Chondrocyte (in vitro differentiated cells): ENCODE results near the gene HSD3B1. TPM values are rescaled to one million over a fixed set of nuclear protein-coding genes. Genes with fewer than 3 reads are reported as not detected.

Experiments
- DNase-seq: peaks from one replicate; pipeline ENCODE4 v3.0.0; 2021; ENCODE audit warnings: mixed read lengths, low spot score
- H3K27ac Mint-ChIP-seq: one replicate; pipeline ENCODE4 v1.8.0; 2021; ENCODE audit warnings: mild to moderate bottlenecking, moderate library complexity, mixed read lengths; ENCODE audit not compliant: unreplicated experiment
- H3K27me3 Mint-ChIP-seq: 2 replicates; pipeline ENCODE4 v1.8.0; 2021; ENCODE audit warnings: low read depth, mixed read lengths
- H3K36me3 Mint-ChIP-seq: 2 replicates; pipeline ENCODE4 v1.8.0; 2021; ENCODE audit warnings: low read depth, mixed read lengths
- H3K4me1 Mint-ChIP-seq: 2 replicates; pipeline ENCODE4 v1.8.0; 2021; ENCODE audit warnings: low read depth, mild to moderate bottlenecking, mixed read lengths
- H3K4me3 Mint-ChIP-seq: one replicate; pipeline ENCODE4 v1.8.0; 2021; ENCODE audit warnings: mild to moderate bottlenecking, moderate library complexity, mixed read lengths; ENCODE audit not compliant: unreplicated experiment
- H3K9me3 Mint-ChIP-seq: 2 replicates; pipeline ENCODE4 v1.8.0; 2021; ENCODE audit warnings: low read depth, mixed read lengths
- total RNA-seq: library from RNA; stranded (reverse); gene quantifications from 3 replicates; pipeline ENCODE4 v1.2.1, GENCODE V29; 2021
- TF ChIP-seq, protein P1 (sequence below): fragments of 200-600 bp; sonication (generic); IDR thresholded peaks from 2 replicates; pipeline ENCODE4 v1.5.0; 2021; ENCODE audit warnings: antibody characterized with exemption, mild to moderate bottlenecking, moderate library complexity

The HSD3B1 gene
- total RNA-seq, 1 donor from 2014 or later, result not detected

DNA sequence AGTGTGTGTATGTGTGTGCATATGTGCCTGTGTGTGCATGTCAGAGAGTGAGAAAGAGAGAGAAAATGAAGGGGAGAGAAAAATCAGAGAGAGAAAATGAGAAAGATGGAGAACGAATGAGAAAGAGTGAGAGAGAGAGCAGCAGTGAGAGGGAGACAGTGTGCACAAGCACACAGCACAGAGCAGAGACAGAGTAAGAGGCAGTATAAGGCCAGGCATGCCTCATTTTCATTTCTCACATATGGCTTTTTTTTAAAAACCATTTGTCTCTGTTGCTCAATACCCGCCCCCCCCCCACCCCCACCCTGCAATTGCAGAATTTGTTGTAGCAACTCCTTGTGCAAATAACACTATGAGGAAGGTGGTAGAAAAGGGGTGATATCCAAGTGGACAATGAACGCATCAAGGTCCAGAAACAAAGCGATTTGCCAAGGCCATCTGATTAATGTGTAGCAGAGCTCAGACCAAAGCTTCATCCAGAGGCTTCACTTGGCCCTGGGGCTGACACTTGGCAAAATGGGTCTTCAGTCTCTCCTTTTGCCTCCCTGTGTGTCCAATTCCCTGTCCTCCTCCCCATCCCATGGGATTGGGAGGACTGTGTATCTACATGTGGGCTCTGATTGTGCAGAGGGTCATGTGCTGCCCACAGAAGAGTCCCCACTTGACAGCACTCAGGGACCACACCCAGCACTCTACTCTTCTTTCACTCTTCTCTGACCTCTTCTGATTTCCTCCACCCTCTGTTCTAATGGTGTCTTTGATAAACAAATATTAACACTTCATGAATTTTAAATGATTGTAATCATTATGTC lies 38.9 kb upstream of the HSD3B1 start:
- DNase-seq, result no peak
- H3K4me1 Mint-ChIP-seq, result no peaks in the 10 kb centered on the region
- peaks cover 48% of the 10 kb centered on the region for H3K27me3 Mint-ChIP-seq
- H3K36me3 Mint-ChIP-seq, result peaks cover 4% of the 10 kb centered on the region
- no peak overlapping the region for H3K27ac Mint-ChIP-seq
- no peaks in the 10 kb centered on the region for H3K9me3 Mint-ChIP-seq
- TF ChIP-seq, protein P1, sequence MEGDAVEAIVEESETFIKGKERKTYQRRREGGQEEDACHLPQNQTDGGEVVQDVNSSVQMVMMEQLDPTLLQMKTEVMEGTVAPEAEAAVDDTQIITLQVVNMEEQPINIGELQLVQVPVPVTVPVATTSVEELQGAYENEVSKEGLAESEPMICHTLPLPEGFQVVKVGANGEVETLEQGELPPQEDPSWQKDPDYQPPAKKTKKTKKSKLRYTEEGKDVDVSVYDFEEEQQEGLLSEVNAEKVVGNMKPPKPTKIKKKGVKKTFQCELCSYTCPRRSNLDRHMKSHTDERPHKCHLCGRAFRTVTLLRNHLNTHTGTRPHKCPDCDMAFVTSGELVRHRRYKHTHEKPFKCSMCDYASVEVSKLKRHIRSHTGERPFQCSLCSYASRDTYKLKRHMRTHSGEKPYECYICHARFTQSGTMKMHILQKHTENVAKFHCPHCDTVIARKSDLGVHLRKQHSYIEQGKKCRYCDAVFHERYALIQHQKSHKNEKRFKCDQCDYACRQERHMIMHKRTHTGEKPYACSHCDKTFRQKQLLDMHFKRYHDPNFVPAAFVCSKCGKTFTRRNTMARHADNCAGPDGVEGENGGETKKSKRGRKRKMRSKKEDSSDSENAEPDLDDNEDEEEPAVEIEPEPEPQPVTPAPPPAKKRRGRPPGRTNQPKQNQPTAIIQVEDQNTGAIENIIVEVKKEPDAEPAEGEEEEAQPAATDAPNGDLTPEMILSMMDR, result no peak
- no peak overlapping the region for H3K4me3 Mint-ChIP-seq

DNA sequence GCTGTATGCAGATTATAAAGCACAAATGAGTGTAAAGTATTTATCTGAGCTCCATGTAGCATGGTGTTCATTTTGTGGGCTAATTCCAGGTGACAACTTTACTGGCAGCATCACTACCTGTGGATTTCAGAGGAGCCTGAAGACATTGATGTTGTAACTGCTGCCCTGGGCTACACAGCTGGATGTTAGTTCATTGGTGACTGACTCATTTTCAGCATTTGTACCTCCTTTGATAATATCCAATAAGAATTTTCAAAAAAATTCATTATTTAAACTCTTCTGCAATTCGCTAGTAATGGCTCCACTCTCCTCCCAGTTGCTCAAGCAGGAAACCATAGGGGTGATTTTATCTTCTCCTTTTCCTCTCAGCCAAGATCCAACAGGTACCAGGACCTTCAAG lies 37.3 kb upstream of the HSD3B1 start:
- H3K9me3 Mint-ChIP-seq, result no peaks in the 10 kb centered on the region

DNA sequence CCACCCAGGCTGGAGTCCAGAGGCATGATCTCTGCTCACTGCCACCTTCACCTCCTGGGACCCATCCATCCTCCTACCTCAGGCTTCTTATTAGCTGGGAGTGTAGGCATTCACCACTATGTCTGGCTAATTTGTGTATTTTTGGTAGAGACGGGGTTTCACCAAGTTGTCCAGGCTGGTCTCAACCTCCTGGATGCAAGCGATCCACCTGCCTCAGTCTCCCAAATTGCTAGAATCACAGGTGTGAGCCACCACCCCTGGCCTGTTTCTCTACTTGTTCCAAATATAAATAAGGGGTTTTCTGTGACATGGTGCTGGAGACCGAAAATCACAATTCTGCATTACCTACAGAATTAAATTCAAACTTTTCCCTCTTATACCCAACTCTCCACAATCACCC lies 36.6 kb upstream of the HSD3B1 start:
- Mint-ChIP-seq H3K9me3 (no peaks in the 10 kb centered on the region), H3K4me3 (no peak overlapping the region), H3K36me3 (peaks cover 4% of the 10 kb centered on the region), H3K4me1 (no peaks in the 10 kb centered on the region), H3K27me3 (peaks cover 52% of the 10 kb centered on the region), H3K27ac (no peak overlapping the region)
- no peak for DNase-seq
- TF ChIP-seq, protein P1, result no peak

More for the DNA sequence above, 37.3 kb upstream of the HSD3B1 start:
- Mint-ChIP-seq H3K4me1 (no peaks in the 10 kb centered on the region), H3K27ac (no peak overlapping the region), H3K36me3 (peaks cover 4% of the 10 kb centered on the region), H3K27me3 (peaks cover 50% of the 10 kb centered on the region), H3K4me3 (no peak overlapping the region)
- TF ChIP-seq, protein P1, result no peak
- DNase-seq, result no peak

DNA sequence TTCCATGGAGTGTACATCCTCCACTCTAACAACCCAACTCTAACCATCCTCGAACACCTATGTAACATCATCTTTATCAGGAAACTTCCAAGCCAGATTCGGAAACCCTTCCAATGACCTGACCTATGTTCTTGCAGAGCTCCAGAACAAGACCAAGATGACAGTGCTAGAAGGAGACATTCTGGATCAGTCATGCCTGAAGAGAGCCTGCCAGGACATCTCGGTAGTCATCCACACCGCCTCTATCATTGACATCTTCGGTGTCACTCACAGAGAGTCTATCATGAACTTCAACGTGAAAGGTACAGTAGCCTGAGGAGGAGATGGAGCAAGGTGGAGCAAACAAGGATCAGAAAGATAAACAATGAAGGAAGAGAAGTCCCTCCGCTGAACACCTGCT lies 36.1 kb upstream of the HSD3B1 start:
- H3K9me3 Mint-ChIP-seq, result no peaks in the 10 kb centered on the region
- peaks cover 53% of the 10 kb centered on the region for H3K27me3 Mint-ChIP-seq
- H3K4me3 Mint-ChIP-seq, result no peak overlapping the region
- TF ChIP-seq, protein P1, result no peak
- peaks cover 4% of the 10 kb centered on the region for H3K36me3 Mint-ChIP-seq
- H3K27ac Mint-ChIP-seq, result no peak overlapping the region
- no peak for DNase-seq
- no peaks in the 10 kb centered on the region for H3K4me1 Mint-ChIP-seq

DNA sequence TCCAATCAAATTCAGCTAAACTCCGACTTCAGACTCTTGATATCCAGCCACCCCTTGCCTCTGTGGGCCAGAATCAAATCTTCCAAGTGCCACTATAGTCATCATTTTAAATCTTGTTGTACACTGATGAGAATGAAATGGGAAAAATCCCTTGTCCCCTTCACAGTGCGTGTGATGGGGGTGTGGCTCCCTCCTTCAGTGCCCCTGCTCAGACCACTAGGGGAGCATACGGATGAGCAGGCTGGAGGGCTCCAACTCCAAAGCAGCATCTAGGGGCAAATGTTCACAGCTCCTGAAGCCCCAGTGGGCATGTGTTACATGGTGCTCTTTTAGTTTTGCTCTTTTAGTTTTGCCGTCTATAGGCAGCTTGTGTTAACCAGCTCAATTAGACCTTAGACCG lies 35.4 kb upstream of the HSD3B1 start:
- H3K27me3 Mint-ChIP-seq, result peaks cover 48% of the 10 kb centered on the region
- DNase-seq, result no peak
- no peaks in the 10 kb centered on the region for H3K4me1 Mint-ChIP-seq
- TF ChIP-seq, protein P1, result no peak
- no peak overlapping the region for H3K27ac Mint-ChIP-seq
- peaks cover 4% of the 10 kb centered on the region for H3K36me3 Mint-ChIP-seq
- no peaks in the 10 kb centered on the region for H3K9me3 Mint-ChIP-seq
- H3K4me3 Mint-ChIP-seq, result no peak overlapping the region
